H9 (cell line): Measurements from ENCODE around the gene THSD4. TPM values are rescaled to one million over a fixed set of nuclear protein-coding genes. Genes with fewer than 3 reads are reported as not detected.
A peak's percentile ranks its signal among the peaks of the same experiment; 100 is the strongest.

Experiments
- DNase-seq: peaks from one replicate; pipeline ENCODE4 v3.0.0-alpha.2; 2017
- H2AFZ ChIP-seq: one replicate; pipeline ENCODE4 v1.6.1; 2013; ENCODE audit warnings: mild to moderate bottlenecking, low read length, control low read depth, moderate library complexity
- H2AK5ac ChIP-seq: 2 replicates; pipeline ENCODE4 v1.6.1; 2013; ENCODE audit warnings: low read length, control low read depth, mixed read lengths; ENCODE audit not compliant: insufficient read length
- H2BK120ac ChIP-seq: one replicate; pipeline ENCODE4 v1.6.1; 2013; ENCODE audit warnings: low read depth, mild to moderate bottlenecking, low read length, control low read depth, inconsistent platforms; ENCODE audit not compliant: poor library complexity, severe bottlenecking
- H2BK12ac ChIP-seq: 2 replicates; pipeline ENCODE4 v1.6.1; 2013; ENCODE audit warnings: low read length, control low read depth, mixed read lengths, low read depth; ENCODE audit not compliant: insufficient read length
- H2BK15ac ChIP-seq: 2 replicates; pipeline ENCODE4 v1.6.1; 2013; ENCODE audit warnings: low read depth, low read length, control low read depth
- H2BK20ac ChIP-seq: one replicate; pipeline ENCODE4 v1.6.1; 2013; ENCODE audit warnings: low read depth, mild to moderate bottlenecking, low read length, control low read depth, inconsistent platforms; ENCODE audit not compliant: poor library complexity, severe bottlenecking
- H2BK5ac ChIP-seq: 2 replicates; pipeline ENCODE4 v1.6.1; 2013; ENCODE audit warnings: low read length, control low read depth, mixed read lengths; ENCODE audit not compliant: insufficient read length
- H3K14ac ChIP-seq: 2 replicates; pipeline ENCODE4 v1.6.1; 2013; ENCODE audit warnings: low read length, control low read depth; ENCODE audit not compliant: insufficient read depth
- H3K18ac ChIP-seq: 2 replicates; pipeline ENCODE4 v1.6.1; 2013; ENCODE audit warnings: low read depth, mild to moderate bottlenecking, mixed read lengths, low read length, control low read depth; ENCODE audit not compliant: insufficient read length
- H3K23ac ChIP-seq: 2 replicates; pipeline ENCODE4 v1.6.1; 2013; ENCODE audit warnings: low read length, control low read depth, mixed read lengths, low read depth; ENCODE audit not compliant: insufficient read length
- H3K23me2 ChIP-seq: 2 replicates; pipeline ENCODE4 v1.6.1; 2013; ENCODE audit warnings: low read depth, mild to moderate bottlenecking, mixed read lengths, low read length, control low read depth; ENCODE audit not compliant: insufficient read length, poor library complexity, severe bottlenecking
- H3K27ac ChIP-seq: 2 replicates; pipeline ENCODE4 v1.5.1; 2013; ENCODE audit warnings: low read length, control low read depth, mixed read lengths, low read depth; ENCODE audit not compliant: insufficient read length
- H3K27me3 ChIP-seq: 2 replicates; pipeline ENCODE4 v1.6.1; 2013; ENCODE audit warnings: low read length, control low read depth, inconsistent platforms; ENCODE audit not compliant: insufficient read depth
- H3K4ac ChIP-seq: 2 replicates; pipeline ENCODE4 v1.6.1; 2013; ENCODE audit warnings: low read depth, mild to moderate bottlenecking, control low read depth, inconsistent platforms, low read length, moderate library complexity
- H3K4me1 ChIP-seq: 2 replicates; pipeline ENCODE4 v1.6.1; 2013; ENCODE audit warnings: low read length, control low read depth, inconsistent platforms; ENCODE audit not compliant: insufficient read depth
- H3K4me2 ChIP-seq: 2 replicates; pipeline ENCODE4 v1.6.1; 2013; ENCODE audit warnings: low read length, control low read depth, mixed read lengths; ENCODE audit not compliant: insufficient read length, insufficient read depth
- H3K56ac ChIP-seq: 2 replicates; pipeline ENCODE4 v1.6.1; 2013; ENCODE audit warnings: low read depth, mild to moderate bottlenecking, mixed read lengths, low read length, control low read depth; ENCODE audit not compliant: insufficient read length
- H3K79me1 ChIP-seq: 2 replicates; pipeline ENCODE4 v1.6.1; 2013; ENCODE audit warnings: low read depth, mild to moderate bottlenecking, moderate library complexity, low read length, control low read depth, inconsistent platforms; ENCODE audit not compliant: insufficient read depth, poor library complexity, severe bottlenecking
- H3K79me2 ChIP-seq: 2 replicates; pipeline ENCODE4 v1.6.1; 2013; ENCODE audit warnings: low read length, control low read depth, inconsistent platforms; ENCODE audit not compliant: insufficient read depth
- H3K9ac ChIP-seq: 2 replicates; pipeline ENCODE4 v1.6.1; 2013; ENCODE audit warnings: low read length, control low read depth, mixed read lengths; ENCODE audit not compliant: insufficient read length; ENCODE audit errors: extremely low read depth
- H3K9me3 ChIP-seq: one replicate; pipeline ENCODE4 v1.6.1; 2013; ENCODE audit warnings: low read depth, low read length, inconsistent platforms; ENCODE audit not compliant: control insufficient read depth
- H3T11ph ChIP-seq: one replicate; pipeline ENCODE4 v1.6.1; 2013; ENCODE audit warnings: mild to moderate bottlenecking, low read length, control low read depth, inconsistent platforms
- H4K20me1 ChIP-seq: one replicate; pipeline ENCODE4 v1.6.1; 2013; ENCODE audit not compliant: control insufficient read depth, insufficient read length, insufficient read depth
- H4K5ac ChIP-seq: 2 replicates; pipeline ENCODE4 v1.6.1; 2013; ENCODE audit warnings: low read depth, mild to moderate bottlenecking, mixed read lengths, low read length, control low read depth; ENCODE audit not compliant: insufficient read length
- H4K8ac ChIP-seq: replicated peaks from 2 replicates; pipeline ENCODE4 v1.6.1; 2013; ENCODE audit warnings: low read length, control low read depth, mixed read lengths, low read depth; ENCODE audit not compliant: insufficient read length
- H4K91ac ChIP-seq: 2 replicates; pipeline ENCODE4 v1.6.1; 2013; ENCODE audit warnings: low read depth, mild to moderate bottlenecking, moderate library complexity, mixed read lengths, low read length, control low read depth; ENCODE audit not compliant: insufficient read length
- H3K27ac Mint-ChIP-seq, 3 experiments: 2 replicates in 2 of 3; 3 replicates in 1 of 3; pipeline ENCODE4 v1.8.0; 2020 to 2021; ENCODE audit warnings: mixed read lengths in 3 of 3, mild to moderate bottlenecking in 1 of 3, moderate library complexity in 1 of 3
- H3K27me3 Mint-ChIP-seq: 2 replicates; pipeline ENCODE4 v1.8.0; 2021; ENCODE audit warnings: low read depth, mild to moderate bottlenecking, moderate library complexity, mixed read lengths
- H3K36me3 Mint-ChIP-seq, 3 experiments: 2 replicates in 2 of 3; 3 replicates in 1 of 3; pipeline ENCODE4 v1.8.0; 2020 to 2021; ENCODE audit warnings: low read depth in 3 of 3, mixed read lengths in 3 of 3; ENCODE audit not compliant: insufficient read depth in 1 of 3
- H3K4me1 Mint-ChIP-seq, 2 experiments: 2 replicates each; pipeline ENCODE4 v1.8.0; 2020; ENCODE audit warnings: mixed read lengths in 2 of 2
- H3K4me3 Mint-ChIP-seq, 2 experiments: 2 replicates in 1 of 2; 3 replicates in 1 of 2; pipeline ENCODE4 v1.8.0; 2020 to 2021; ENCODE audit warnings: mild to moderate bottlenecking in 2 of 2, mixed read lengths in 2 of 2, moderate library complexity in 1 of 2
- H3K9me3 Mint-ChIP-seq, 2 experiments: 2 replicates in 1 of 2; 3 replicates in 1 of 2; pipeline ENCODE4 v1.8.0; 2020; ENCODE audit warnings: mild to moderate bottlenecking in 2 of 2, mixed read lengths in 2 of 2, moderate library complexity in 1 of 2
- CTCF ChIP-seq: fragments of 200-600 bp; sonication (generic); conservative IDR thresholded peaks from 3 replicates; pipeline ENCODE4 v1.8.0; 2021; ENCODE audit warnings: antibody characterized with exemption, mild to moderate bottlenecking
- WGBS: extraction: QIAGEN DNeasy Blood & Tissue Kit; methylation state at CpG from one replicate; pipeline ENCODE4 v1.1.7; 2013; ENCODE audit warnings: missing lambda C conversion rate, low lambda C conversion rate, mixed read lengths; ENCODE audit not compliant: insufficient read length; ENCODE audit errors: extremely low coverage; 5-methylcytosine and 5-hydroxymethylcytosine counted together
- total RNA-seq: library from RNA; stranded (reverse); gene quantifications from 2 replicates; pipeline ENCODE4 v1.2.1, GENCODE V29; 2021

The THSD4 gene
- total RNA-seq, 1 experiment from 2014 or later: 5.5 TPM

- no peak overlapping the region for H3K9ac ChIP-seq
- WGBS: no CpG with 5 or more reads among the region's 11 CpGs
These were observed 637.5 kb downstream of the THSD4 start for GRCh38 chr15:71752604-71753289.

More at GRCh38 chr15:71752604-71753289, 637.5 kb downstream of the THSD4 start:
- no peaks in the 10 kb centered on the region; a peak in 1 of 7 replicates for H3K36me3 Mint-ChIP-seq
- Histone ChIP-seq H3K14ac (no peak overlapping the region), H3K23me2 (no peaks in the 10 kb centered on the region), H3K4me1 (no peaks in the 10 kb centered on the region), H4K8ac (no peak overlapping the region), H3K79me1 (no peaks in the 10 kb centered on the region), H2AK5ac (no peak overlapping the region), H3K23ac (no peak overlapping the region), H4K5ac (no peak overlapping the region), H3K27ac (no peak overlapping the region), H3K18ac (no peak overlapping the region), H4K91ac (no peak overlapping the region), H3K79me2 (no peaks in the 10 kb centered on the region), H3K27me3 (no peaks in the 10 kb centered on the region), H2BK12ac (no peak overlapping the region), H3K9me3 (no peaks in the 10 kb centered on the region), H2BK20ac (no peak overlapping the region), H2BK120ac (no peak overlapping the region), H3K56ac (no peak overlapping the region), H3T11ph (no peak overlapping the region), H3K4ac (no peak overlapping the region), H3K4me2 (no peak overlapping the region), H2BK5ac (no peak overlapping the region), H4K20me1 (peaks cover 4% of the 10 kb centered on the region), H2AFZ (no peak overlapping the region), H2BK15ac (no peak overlapping the region)
- H3K27me3 Mint-ChIP-seq: no peaks in the 10 kb centered on the region
- DNase-seq: peak; percentile 44
- no peak overlapping the region for H3K4me3 Mint-ChIP-seq
- H3K9me3 Mint-ChIP-seq: no peaks in the 10 kb centered on the region; a peak in 1 of 5 replicates
- TF ChIP-seq CTCF: peak; percentile 74
- no peak overlapping the region for H3K27ac Mint-ChIP-seq
- H3K4me1 Mint-ChIP-seq: no peaks in the 10 kb centered on the region
